Uterus (tissue), 2 donors: Measurements from ENCODE around the gene BCL11B.

Source experiments
- CTCF ChIP-seq, 4 experiments: fragments of 200-600 bp in 2 of 4; fragments of 450-650 bp in 2 of 4; sonication (generic) in 2 of 4; IDR thresholded peaks; one replicate each; pipeline ENCODE4 v1.5.1; 2016 to 2019; ENCODE audit warnings: antibody characterized with exemption in 4 of 4, mild to moderate bottlenecking in 2 of 4, moderate library complexity in 1 of 4
- POLR2A ChIP-seq, 2 donors: fragments of 450-650 bp; IDR thresholded peaks; one replicate each; pipeline ENCODE4 v1.6.1; 2016; ENCODE audit warnings: antibody characterized with exemption in 2 of 2, mild to moderate bottlenecking in 1 of 2, moderate library complexity in 1 of 2

GRCh38 chr14:99246536-99247097, 25.4 kb downstream of the BCL11B start:
- no peak for TF ChIP-seq CTCF (IDR thresholded peaks at IDR 0.05)
- no peak for TF ChIP-seq POLR2A (IDR thresholded peaks at IDR 0.05)
